ENCODE data around the gene ZNF280D.
"Not testable (repeated sequence)": the region's sequence is repeated elsewhere in the genome, so short reads cannot be mapped to it uniquely, and the experiment has no call there.

The ZNF280D gene

GRCh38 chr15:56709502-56709901, 23.8 kb downstream of the ZNF280D start:
- not testable (repeated sequence) for H3K4me3 Mint-ChIP-seq; H3K27me3 Mint-ChIP-seq; H3K9me3 Mint-ChIP-seq; H3K27ac Mint-ChIP-seq; DNase-seq; H3K4me1 Mint-ChIP-seq (ENCODE audit: low read depth)
- H3K36me3 Mint-ChIP-seq (ENCODE audit: low read depth): peaks cover 27% of the 10 kb centered on the region

- no peak for DNase-seq
- H3K36me3 Mint-ChIP-seq (ENCODE audit: low read depth): peaks cover 63% of the 10 kb centered on the region
- H3K9me3 Mint-ChIP-seq: no peaks in the 10 kb centered on the region
- no peak overlapping the region for H3K4me3 Mint-ChIP-seq
- H3K27ac Mint-ChIP-seq: no peak overlapping the region
- H3K27me3 Mint-ChIP-seq: no peaks in the 10 kb centered on the region
- peaks cover 4% of the 10 kb centered on the region for H3K4me1 Mint-ChIP-seq (ENCODE audit: low read depth)
Observed at GRCh38 chr15:56699743-56700142, 33.6 kb downstream of the ZNF280D start.

GRCh38 chr15:56698270-56698669, 35.0 kb downstream of the ZNF280D start:
- peaks cover 57% of the 10 kb centered on the region for H3K36me3 Mint-ChIP-seq (ENCODE audit: low read depth)
- H3K9me3 Mint-ChIP-seq: no peaks in the 10 kb centered on the region
- H3K4me3 Mint-ChIP-seq: no peak overlapping the region
- no peak overlapping the region for H3K27ac Mint-ChIP-seq
- peaks cover 7% of the 10 kb centered on the region for H3K4me1 Mint-ChIP-seq (ENCODE audit: low read depth)
- H3K27me3 Mint-ChIP-seq: no peaks in the 10 kb centered on the region
- DNase-seq: no peak

GRCh38 chr15:56693761-56694160, 39.5 kb downstream of the ZNF280D start:
- Mint-ChIP-seq H3K4me3 (no peak overlapping the region), H3K36me3 (ENCODE audit: low read depth) (peaks cover 24% of the 10 kb centered on the region), H3K9me3 (no peaks in the 10 kb centered on the region), H3K27me3 (no peaks in the 10 kb centered on the region), H3K4me1 (ENCODE audit: low read depth) (peaks cover 3% of the 10 kb centered on the region), H3K27ac (no peak overlapping the region)
- no peak for DNase-seq

GRCh38 chr15:56690733-56691132, 42.6 kb downstream of the ZNF280D start:
- Mint-ChIP-seq H3K4me3 (no peak overlapping the region), H3K36me3 (ENCODE audit: low read depth) (peaks cover 21% of the 10 kb centered on the region), H3K27me3 (no peaks in the 10 kb centered on the region), H3K27ac (no peak overlapping the region), H3K4me1 (ENCODE audit: low read depth) (peaks cover 5% of the 10 kb centered on the region), H3K9me3 (no peaks in the 10 kb centered on the region)
- no peak for DNase-seq

- H3K4me3 Mint-ChIP-seq: no peak overlapping the region
- H3K27ac Mint-ChIP-seq: no peak overlapping the region
- no peak for DNase-seq
- peaks cover 3% of the 10 kb centered on the region for H3K4me1 Mint-ChIP-seq (ENCODE audit: low read depth)
- H3K36me3 Mint-ChIP-seq (ENCODE audit: low read depth): peaks cover 28% of the 10 kb centered on the region
- no peaks in the 10 kb centered on the region for H3K9me3 Mint-ChIP-seq
- no peaks in the 10 kb centered on the region for H3K27me3 Mint-ChIP-seq
Observed at GRCh38 chr15:56683908-56684307, 49.4 kb downstream of the ZNF280D start.

- no peaks in the 10 kb centered on the region for H3K27me3 Mint-ChIP-seq
- H3K4me1 Mint-ChIP-seq (ENCODE audit: low read depth): peaks cover 2% of the 10 kb centered on the region
- peaks cover 34% of the 10 kb centered on the region for H3K36me3 Mint-ChIP-seq (ENCODE audit: low read depth)
- DNase-seq: no peak
- no peaks in the 10 kb centered on the region for H3K9me3 Mint-ChIP-seq
- no peak overlapping the region for H3K4me3 Mint-ChIP-seq
- H3K27ac Mint-ChIP-seq: no peak overlapping the region
Observed at GRCh38 chr15:56681113-56681512, 52.2 kb downstream of the ZNF280D start.

- H3K27ac Mint-ChIP-seq: no peak overlapping the region
- peaks cover 47% of the 10 kb centered on the region for H3K36me3 Mint-ChIP-seq (ENCODE audit: low read depth)
- no peaks in the 10 kb centered on the region for H3K4me1 Mint-ChIP-seq (ENCODE audit: low read depth)
- no peaks in the 10 kb centered on the region for H3K27me3 Mint-ChIP-seq
- H3K4me3 Mint-ChIP-seq: no peak overlapping the region
- no peaks in the 10 kb centered on the region for H3K9me3 Mint-ChIP-seq
- DNase-seq: no peak
Observed at GRCh38 chr15:56679225-56679624, 54.1 kb downstream of the ZNF280D start.

GRCh38 chr15:56678571-56678970, 54.7 kb downstream of the ZNF280D start:
- Mint-ChIP-seq H3K27me3 (no peaks in the 10 kb centered on the region), H3K9me3 (no peaks in the 10 kb centered on the region), H3K27ac (no peak overlapping the region), H3K36me3 (ENCODE audit: low read depth) (peaks cover 50% of the 10 kb centered on the region), H3K4me1 (ENCODE audit: low read depth) (no peaks in the 10 kb centered on the region), H3K4me3 (no peak overlapping the region)
- DNase-seq: no peak

- no peak for DNase-seq
- H3K9me3 Mint-ChIP-seq: no peaks in the 10 kb centered on the region
- H3K4me1 Mint-ChIP-seq (ENCODE audit: low read depth): no peaks in the 10 kb centered on the region
- no peaks in the 10 kb centered on the region for H3K27me3 Mint-ChIP-seq
- no peak overlapping the region for H3K27ac Mint-ChIP-seq
- peaks cover 60% of the 10 kb centered on the region for H3K36me3 Mint-ChIP-seq (ENCODE audit: low read depth)
- no peak overlapping the region for H3K4me3 Mint-ChIP-seq
Observed at GRCh38 chr15:56677271-56677670, 56.0 kb downstream of the ZNF280D start.

GRCh38 chr15:56675930-56676329, 57.4 kb downstream of the ZNF280D start:
- Mint-ChIP-seq H3K4me3 (no peak overlapping the region), H3K36me3 (ENCODE audit: low read depth) (peaks cover 68% of the 10 kb centered on the region), H3K4me1 (ENCODE audit: low read depth) (no peaks in the 10 kb centered on the region), H3K27me3 (no peaks in the 10 kb centered on the region), H3K9me3 (no peaks in the 10 kb centered on the region), H3K27ac (no peak overlapping the region)
- DNase-seq: no peak

- DNase-seq: no peak
- Mint-ChIP-seq H3K36me3 (ENCODE audit: low read depth) (peaks cover 66% of the 10 kb centered on the region), H3K4me3 (no peak overlapping the region), H3K4me1 (ENCODE audit: low read depth) (no peaks in the 10 kb centered on the region), H3K27me3 (no peaks in the 10 kb centered on the region), H3K9me3 (no peaks in the 10 kb centered on the region), H3K27ac (no peak overlapping the region)
Observed at GRCh38 chr15:56674857-56675256, 58.5 kb downstream of the ZNF280D start.

GRCh38 chr15:56672721-56673120, 60.6 kb downstream of the ZNF280D start:
- H3K4me3 Mint-ChIP-seq: no peak overlapping the region
- no peak overlapping the region for H3K27ac Mint-ChIP-seq
- H3K9me3 Mint-ChIP-seq: no peaks in the 10 kb centered on the region
- peaks cover 69% of the 10 kb centered on the region for H3K36me3 Mint-ChIP-seq (ENCODE audit: low read depth)
- DNase-seq: no peak
- no peaks in the 10 kb centered on the region for H3K27me3 Mint-ChIP-seq
- no peaks in the 10 kb centered on the region for H3K4me1 Mint-ChIP-seq (ENCODE audit: low read depth)

GRCh38 chr15:56667517-56667916, 65.8 kb downstream of the ZNF280D start:
- H3K27me3 Mint-ChIP-seq: no peaks in the 10 kb centered on the region
- no peak overlapping the region for H3K4me3 Mint-ChIP-seq
- no peaks in the 10 kb centered on the region for H3K4me1 Mint-ChIP-seq (ENCODE audit: low read depth)
- DNase-seq: no peak
- H3K9me3 Mint-ChIP-seq: no peaks in the 10 kb centered on the region
- H3K36me3 Mint-ChIP-seq (ENCODE audit: low read depth): peaks cover 69% of the 10 kb centered on the region
- no peak overlapping the region for H3K27ac Mint-ChIP-seq

GRCh38 chr15:56660943-56661342, 72.4 kb downstream of the ZNF280D start:
- Mint-ChIP-seq H3K4me3 (no peak overlapping the region), H3K4me1 (ENCODE audit: low read depth) (peaks cover 2% of the 10 kb centered on the region), H3K36me3 (ENCODE audit: low read depth) (peaks cover 55% of the 10 kb centered on the region), H3K27me3 (no peaks in the 10 kb centered on the region), H3K27ac (no peak overlapping the region), H3K9me3 (no peaks in the 10 kb centered on the region)
- DNase-seq: no peak

GRCh38 chr15:56659197-56659596, 74.1 kb downstream of the ZNF280D start:
- H3K36me3 Mint-ChIP-seq (ENCODE audit: low read depth): peaks cover 49% of the 10 kb centered on the region
- no peak overlapping the region for H3K4me3 Mint-ChIP-seq
- peaks cover 2% of the 10 kb centered on the region for H3K4me1 Mint-ChIP-seq (ENCODE audit: low read depth)
- no peak for DNase-seq
- H3K27ac Mint-ChIP-seq: no peak overlapping the region
- H3K27me3 Mint-ChIP-seq: no peaks in the 10 kb centered on the region
- H3K9me3 Mint-ChIP-seq: no peaks in the 10 kb centered on the region

Data from activated T-cell treated with anti-CD3 and anti-CD28 coated beads, Interleukin-2, amount 50 U/mL, for 24 hours (primary cell).